DMS153 (cell line): Measurements from ENCODE around the gene KHDRBS1.
"Not testable (repeated sequence)": the region's sequence is repeated elsewhere in the genome, so short reads cannot be mapped to it uniquely, and the experiment has no call there.

Experiments
- DNase-seq: peaks from one replicate; lab custom pipeline; 2025; lab: John Stamatoyannopoulos, UW

Gene KHDRBS1

DNA sequence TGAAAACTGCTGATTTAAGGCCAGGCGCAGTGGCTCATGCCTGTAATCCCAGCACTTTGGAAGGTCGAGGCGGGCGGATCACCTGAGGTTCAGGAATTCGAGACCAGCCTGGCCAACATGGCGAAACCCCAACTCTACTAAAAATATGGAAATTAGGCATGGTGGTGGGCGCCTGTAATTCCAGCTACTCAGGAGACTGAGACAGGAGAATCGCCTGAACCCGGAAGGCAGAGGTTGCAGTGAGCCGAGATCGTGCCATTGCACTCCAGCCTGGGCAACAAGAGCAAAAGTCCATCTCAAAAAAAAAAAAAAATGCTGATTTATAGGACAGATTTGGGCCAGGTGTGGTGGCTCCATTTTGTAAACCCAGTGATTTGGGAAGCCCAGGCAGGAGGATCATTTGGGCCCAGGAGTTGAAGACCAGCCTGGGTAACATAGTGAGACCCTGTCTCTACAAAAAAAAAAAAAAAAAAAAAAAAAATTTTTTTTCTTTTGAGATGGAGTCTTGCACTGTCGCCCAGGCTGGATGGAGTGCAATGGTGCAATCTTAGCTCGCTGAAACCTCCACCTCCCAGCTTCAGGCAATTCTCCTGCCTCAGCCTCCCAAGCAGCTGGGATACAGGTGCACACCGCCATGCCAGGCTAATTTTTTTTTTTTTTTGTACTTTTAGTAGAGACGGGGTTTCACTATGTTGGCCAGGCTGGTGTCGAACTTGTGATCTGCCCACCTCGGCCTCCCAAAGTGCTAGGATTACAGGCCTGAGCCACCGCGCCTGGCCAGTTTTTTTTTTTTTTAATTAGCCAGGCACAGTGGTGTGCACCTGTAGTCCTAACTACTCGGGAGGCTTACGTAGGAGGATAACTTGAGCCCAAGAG, 52.2 kb downstream of the KHDRBS1 start:
- not testable (repeated sequence) for DNase-seq

DNA sequence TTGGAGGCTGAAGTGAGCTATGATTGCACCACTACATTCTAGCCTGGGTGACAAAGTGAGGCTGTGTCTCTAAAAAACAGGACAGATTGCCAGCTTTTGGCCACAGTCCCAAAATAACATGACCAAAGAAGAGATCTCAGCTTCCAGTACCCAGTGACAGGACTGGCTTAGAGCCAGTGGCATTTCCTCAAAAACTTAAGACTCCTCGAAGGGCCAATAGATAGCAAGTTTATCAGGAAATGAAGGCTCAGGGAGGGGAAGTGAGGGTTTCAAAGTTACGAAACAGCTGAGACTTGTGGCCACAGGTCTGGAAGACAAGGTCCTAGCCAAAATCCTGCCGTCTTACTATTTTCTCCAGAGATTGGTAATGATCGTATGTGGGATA, 52.8 kb downstream of the KHDRBS1 start:
- DNase-seq: no peak

DNA sequence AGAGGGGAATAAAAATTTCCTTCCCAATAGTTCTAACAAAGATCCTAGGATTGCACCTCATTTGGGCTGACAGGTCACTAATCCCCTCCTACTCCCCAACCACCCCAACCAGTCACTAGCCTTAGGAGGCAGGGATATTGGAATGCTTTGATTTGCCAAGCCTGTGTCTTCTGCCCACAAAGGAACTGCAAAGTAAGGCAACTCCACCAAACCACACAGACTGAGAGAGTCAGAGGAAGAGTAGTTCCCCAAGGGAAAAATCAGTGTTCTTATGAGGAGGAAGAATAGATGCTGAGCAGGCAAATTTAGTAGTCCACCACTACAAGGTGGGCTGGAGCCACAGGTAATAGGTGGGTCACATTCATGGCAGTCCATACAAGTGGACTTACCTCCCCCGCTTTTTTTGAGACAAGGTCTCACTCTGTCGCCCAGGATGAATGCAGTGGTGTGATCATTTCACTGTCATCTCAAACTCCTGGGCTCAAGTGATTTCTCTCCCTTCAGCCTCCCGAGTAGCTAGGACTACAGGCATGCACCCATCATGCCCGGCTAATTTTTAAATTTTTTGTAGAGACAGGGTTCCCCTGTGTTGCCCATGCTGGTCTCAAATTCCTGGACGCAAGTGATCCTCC, 55.4 kb downstream of the KHDRBS1 start:
- no peak for DNase-seq

DNA sequence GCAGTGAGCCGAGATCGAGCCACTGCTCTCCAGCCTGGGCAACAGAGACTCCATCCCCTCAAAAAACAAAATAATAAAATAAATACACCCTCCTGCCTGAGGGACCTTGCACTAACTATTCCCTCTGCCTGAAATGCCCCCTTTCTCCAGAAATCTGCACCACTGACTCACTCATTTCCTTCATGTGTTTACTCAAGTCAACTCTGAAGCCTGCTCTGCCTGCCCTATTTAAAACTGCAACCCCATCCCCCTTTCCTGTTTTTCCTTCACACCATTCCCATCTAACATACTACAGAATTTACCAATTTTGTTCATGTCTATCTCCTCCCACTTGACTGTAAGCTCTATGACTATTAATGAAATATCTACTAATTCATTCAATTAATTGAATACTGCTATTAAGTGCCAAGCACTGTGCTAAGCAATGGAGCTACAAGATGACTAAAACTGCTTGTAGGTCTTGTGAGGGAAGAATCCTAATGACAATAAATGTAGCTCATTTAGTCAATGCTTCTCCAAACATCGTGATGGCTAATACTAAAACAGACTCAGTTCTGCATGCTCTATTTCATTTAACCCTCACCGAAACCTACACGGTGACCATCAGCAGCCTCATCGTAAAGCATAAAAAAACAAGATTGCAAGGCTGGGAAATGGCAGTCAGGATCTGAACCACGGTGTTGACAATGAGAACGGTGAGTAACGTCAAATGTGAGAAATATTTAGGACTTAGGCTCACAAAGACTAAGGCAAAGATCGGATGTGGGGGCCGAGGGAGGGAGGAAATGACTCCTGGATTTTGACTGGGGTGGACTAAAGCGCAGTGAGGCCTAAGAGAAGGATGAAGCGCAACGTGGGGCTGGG, 58.3 kb downstream of the KHDRBS1 start:
- DNase-seq: peak; percentile 35

DNA sequence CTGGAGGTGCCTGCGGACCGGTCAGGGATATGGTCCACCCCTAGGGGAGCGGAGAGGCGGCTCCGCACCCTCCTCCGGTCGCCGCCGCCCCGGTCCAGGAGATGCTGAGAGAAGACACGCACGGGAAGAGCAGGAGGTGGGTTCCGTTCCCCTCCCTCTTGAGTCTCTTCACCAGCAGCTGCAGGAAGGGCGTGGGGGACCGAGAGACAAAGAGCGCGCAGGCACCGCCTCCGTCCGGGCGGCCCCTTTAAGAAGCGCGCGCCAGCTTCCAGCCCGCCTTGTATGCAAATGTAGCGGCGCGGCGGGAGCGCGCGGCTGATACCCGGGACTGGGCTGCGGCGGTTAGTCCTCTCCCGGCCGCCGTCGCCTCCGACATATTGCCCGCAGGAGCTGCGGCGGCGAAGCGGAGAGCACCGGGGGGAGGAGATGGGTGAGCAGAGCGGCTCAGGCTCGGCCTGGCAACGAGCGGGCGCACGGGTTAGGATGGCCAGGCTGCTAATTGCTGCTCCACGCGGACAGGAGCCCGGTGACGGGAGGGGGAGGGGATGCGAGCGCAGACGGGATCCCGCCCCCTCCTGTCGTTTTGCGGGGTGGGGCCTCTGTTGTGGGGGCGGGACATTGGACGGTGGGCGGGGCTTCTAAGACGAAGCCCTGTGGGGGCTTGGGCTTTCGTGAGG, 59.1 kb downstream of the KHDRBS1 start, which contains the start of gene TMEM39B:
Gene TMEM39B (plus strand): TSS at position 318 of the 677 bp plus-strand sequence. CDS start 109 bp downstream, at position 427.
- peak; percentile 100 for DNase-seq

DNA sequence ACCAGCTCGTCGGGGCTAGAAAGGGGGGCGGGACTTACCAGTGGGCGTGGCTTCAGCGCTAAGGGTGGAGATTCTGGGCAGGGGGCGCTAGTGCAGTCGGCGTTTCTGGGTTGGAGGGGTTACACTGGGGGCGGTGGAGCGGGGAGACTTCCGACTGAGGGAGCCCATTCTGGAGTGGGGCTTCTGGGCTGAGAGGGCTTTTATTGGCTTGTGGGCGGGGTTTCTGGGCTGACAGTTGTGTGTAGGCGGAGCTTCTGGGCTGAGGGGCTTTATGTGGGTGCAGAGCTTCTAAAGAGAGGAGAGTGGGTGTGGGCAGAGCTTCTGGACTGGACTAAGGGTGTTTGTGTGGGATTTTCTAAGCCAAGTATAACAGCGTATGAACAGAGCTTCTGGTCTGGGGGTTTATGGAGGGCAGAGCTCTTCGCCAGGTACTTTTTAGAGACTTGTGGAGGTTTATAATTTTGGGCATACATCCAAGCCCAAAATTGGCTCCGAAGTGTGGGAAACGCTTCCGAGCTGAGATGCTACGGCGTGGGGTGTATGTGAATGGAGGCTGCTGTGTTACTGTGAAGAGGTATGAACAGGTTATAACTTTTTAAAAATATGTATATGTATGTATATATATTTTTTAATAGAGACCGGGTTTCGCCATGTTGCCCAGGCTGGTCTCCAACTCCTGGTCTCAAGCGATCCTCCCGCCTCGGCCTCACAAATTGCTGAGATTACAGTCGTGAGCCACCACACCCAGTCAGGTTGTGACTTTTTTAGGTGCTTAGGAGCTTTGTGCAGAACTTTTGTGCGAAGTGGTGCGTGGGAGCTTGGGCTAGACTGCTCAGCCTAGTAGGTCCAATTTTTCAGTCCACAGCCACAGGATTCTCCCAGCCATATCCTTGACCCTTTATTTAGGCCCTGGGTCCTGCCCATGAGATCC, 59.9 kb downstream of the KHDRBS1 start:
- no peak for DNase-seq

DNA sequence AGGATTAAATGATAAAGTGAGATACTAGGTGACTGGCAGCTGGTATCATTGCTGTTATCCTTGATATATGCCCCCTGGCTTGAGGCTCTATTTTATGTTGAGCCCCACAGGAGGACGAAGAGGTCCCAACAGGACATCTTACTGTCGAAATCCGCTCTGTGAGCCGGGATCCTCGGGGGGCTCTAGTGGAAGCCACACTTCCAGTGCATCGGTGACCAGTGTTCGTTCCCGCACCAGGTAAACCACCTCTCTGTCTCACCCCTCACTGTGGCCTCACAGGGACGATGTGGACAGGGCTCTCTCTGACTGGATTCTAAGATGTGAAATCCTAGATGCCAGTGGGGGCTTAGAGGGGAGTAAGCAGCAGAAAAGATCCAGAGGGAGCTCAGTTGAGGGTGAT, 61.2 kb downstream of the KHDRBS1 start:
- DNase-seq: no peak

DNA sequence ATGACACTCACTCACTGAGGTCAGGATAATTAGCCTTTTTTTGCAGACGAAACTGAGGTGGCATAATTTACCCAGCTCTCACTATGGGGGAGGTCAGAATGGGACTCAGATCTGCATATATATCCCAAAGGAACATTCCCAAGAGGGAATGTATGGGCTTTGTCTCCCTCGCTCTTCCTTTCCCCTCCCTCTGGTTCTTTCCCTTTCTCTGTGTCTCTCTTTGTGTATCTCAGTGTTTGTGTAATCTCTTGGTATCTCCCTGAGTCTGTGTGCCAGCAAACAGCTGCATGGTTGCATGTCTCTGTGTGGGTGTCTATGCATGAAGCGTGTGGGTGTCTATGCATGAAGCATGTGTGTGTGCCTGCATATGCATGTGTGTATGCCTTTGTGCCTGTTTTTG, 63.8 kb downstream of the KHDRBS1 start:
- DNase-seq: no peak

DNA sequence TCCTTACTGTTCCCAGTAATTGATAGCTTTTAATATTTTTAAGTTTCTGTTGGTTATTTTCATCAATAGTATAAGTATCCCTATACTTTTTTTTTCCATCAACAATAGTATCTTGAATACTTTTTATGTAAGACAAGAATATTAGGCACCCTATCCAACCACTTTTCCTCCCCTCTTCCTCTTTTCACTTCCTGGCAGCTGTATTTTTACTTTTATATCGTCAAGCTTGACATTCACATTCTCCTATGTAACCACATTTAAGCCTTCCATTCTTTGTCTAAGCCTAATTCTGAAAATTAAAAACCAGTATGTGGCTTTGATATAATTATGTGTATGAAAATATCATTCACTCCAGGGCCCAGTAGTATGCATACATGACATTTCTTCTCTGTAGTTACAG, 68.4 kb downstream of the KHDRBS1 start:
- DNase-seq: no peak

DNA sequence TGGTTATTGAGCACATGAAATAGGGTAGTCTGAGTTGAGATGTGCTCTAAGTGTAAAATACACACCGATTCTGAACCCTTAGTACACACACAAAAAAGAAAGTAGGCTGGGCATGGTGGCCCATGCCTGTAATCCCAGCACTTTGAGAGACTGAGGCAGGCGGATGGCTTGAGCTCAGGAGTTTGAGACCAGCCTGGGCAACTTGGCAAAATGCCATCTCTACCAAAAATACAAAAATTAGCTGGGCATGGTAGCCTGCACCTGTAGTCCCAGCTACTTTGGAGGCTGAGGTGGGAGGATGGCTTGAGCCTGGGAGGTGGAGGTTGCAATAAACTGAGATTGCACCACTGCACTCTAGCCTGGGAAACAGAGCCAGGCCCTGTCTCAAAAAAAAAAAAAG, 72.7 kb downstream of the KHDRBS1 start:
- not testable (repeated sequence) for DNase-seq

DNA sequence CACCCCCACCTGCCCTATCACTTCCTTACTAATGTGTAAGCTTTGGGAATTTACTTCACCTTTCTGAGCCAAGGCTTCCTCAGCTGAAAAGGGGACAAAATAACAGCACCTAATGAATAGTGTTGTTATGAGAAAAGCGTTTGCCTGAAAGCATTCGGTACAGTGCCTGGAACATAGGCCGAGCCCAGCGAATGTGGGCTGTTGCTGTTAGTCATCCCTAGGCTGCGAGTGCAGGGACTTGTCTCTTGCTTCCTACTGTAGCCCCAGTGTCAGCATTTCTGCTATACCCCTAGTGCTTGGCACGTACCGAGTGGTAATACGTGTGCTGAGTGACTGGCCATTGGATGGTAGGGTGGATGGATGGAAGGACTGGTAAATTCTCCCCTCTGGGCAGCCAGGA, 77.5 kb downstream of the KHDRBS1 start:
- DNase-seq: no peak

DNA sequence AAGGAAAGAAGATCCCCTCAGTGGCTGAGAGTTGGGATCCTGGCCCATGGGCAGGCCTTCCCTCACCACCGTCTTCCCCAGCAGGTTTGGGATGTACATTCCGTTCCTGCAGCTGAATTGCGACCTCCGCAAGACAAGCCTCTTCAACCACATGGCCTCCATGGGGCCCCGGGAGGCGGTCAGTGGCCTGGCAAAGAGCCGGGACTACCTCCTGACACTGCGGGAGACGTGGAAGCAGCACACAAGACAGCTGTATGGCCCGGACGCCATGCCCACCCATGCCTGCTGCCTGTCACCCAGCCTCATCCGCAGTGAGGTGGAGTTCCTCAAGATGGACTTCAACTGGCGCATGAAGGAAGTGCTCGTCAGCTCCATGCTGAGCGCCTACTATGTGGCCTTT, 77.9 kb downstream of the KHDRBS1 start:
- DNase-seq: no peak
